B cell (primary cell): ENCODE measurements around the gene ZNF625. TPM values are rescaled to one million over a fixed set of nuclear protein-coding genes. Genes with fewer than 3 reads are reported as not detected.

Experiments used
- ATAC-seq: fragments of 200-7000 bp; cut with Tn5 transposase; one replicate; pipeline ENCODE4 v1.10.0; 2021; ENCODE audit warnings: low read depth, mild to moderate bottlenecking, moderate number of reproducible peaks, moderate library complexity
- CTCF ChIA-PET: fragments of 350-600 bp; sonication (Branson Sonifier 250); formaldehyde crosslinking; loops from one replicate; lab custom pipeline; 2021; ENCODE audit warnings: antibody characterized with exemption, inconsistent platforms; lab: Charles Lee
- POLR2A ChIA-PET: fragments of 350-600 bp; sonication (Branson Sonifier 250); formaldehyde crosslinking; loops from one replicate; lab custom pipeline; 2021; ENCODE audit warnings: antibody characterized with exemption; lab: Charles Lee
- DNase-seq: peaks from one replicate; pipeline ENCODE4 v3.0.0; 2013
- H2AFZ ChIP-seq: 2 replicates; pipeline ENCODE4 v1.6.1; 2012; ENCODE audit warnings: mild to moderate bottlenecking, low read depth, low read length; ENCODE audit not compliant: insufficient read depth, poor library complexity, severe bottlenecking
- H3K27ac ChIP-seq, 2 donors: 1 replicate in 1 of 2; 2 replicates in 1 of 2; pipeline ENCODE4 v1.5.1; 2012 to 2013; ENCODE audit warnings: low read length in 2 of 2, mild to moderate bottlenecking in 2 of 2, moderate library complexity in 1 of 2
- H3K27me3 ChIP-seq, 4 experiments: fragments of 200-600 bp in 1 of 4; sonication (generic) in 1 of 4; replicated peaks in 1 of 4; 1 replicate in 2 of 4; 2 replicates in 2 of 4; pipeline versions ENCODE4 v1.6.1 to v1.7.0; 2013 to 2016; ENCODE audit warnings: low read length in 3 of 4, mild to moderate bottlenecking in 2 of 4, mixed read lengths in 1 of 4, moderate library complexity in 1 of 4; ENCODE audit not compliant: insufficient read depth in 4 of 4, control insufficient read depth in 3 of 4; ENCODE audit errors: control extremely low read depth in 1 of 4
- H3K36me3 ChIP-seq, 2 experiments: replicated peaks in 1 of 2; 1 replicate in 1 of 2; 2 replicates in 1 of 2; pipeline versions ENCODE4 v1.6.1 to v1.7.1; 2013; ENCODE audit warnings: low read length in 1 of 2; ENCODE audit not compliant: insufficient read depth in 2 of 2, control insufficient read depth in 1 of 2; ENCODE audit errors: control extremely low read depth in 1 of 2, extremely low read depth in 1 of 2
- H3K4me1 ChIP-seq, 2 donors: fragments of 200-600 bp in 1 of 2; sonication (generic) in 1 of 2; 1 replicate in 1 of 2; 2 replicates in 1 of 2; pipeline versions ENCODE4 v1.5.1 to v1.6.1; 2013 to 2017; ENCODE audit warnings: low read length in 2 of 2; ENCODE audit not compliant: control insufficient read depth in 2 of 2, insufficient read depth in 2 of 2
- H3K4me2 ChIP-seq: replicated peaks from 2 replicates; pipeline ENCODE3; 2012; ENCODE audit warnings: mild to moderate bottlenecking, low read depth, low read length; ENCODE audit not compliant: poor library complexity, severe bottlenecking
- H3K4me3 ChIP-seq, 5 experiments: fragments of 200-600 bp in 1 of 5; sonication (generic) in 1 of 5; 1 replicate in 3 of 5; 2 replicates in 2 of 5; pipeline versions ENCODE4 v1.5.1 to v1.7.0; 2011 to 2016; ENCODE audit warnings: low read length in 4 of 5, mild to moderate bottlenecking in 4 of 5, low read depth in 2 of 5, control low read depth in 1 of 5, moderate library complexity in 1 of 5; ENCODE audit not compliant: insufficient read depth in 1 of 5; ENCODE audit errors: control extremely low read depth in 1 of 5, extremely low read depth in 1 of 5
- H3K79me2 ChIP-seq: fragments of 200-600 bp; sonication (generic); one replicate; pipeline ENCODE4 v1.6.0; 2016; ENCODE audit warnings: low read length; ENCODE audit not compliant: control insufficient read depth, insufficient read depth
- H3K9ac ChIP-seq: fragments of 200-600 bp; sonication (generic); 2 replicates; pipeline ENCODE4 v1.6.1; 2017; ENCODE audit warnings: mild to moderate bottlenecking, low read length, moderate library complexity
- H3K9me3 ChIP-seq, 3 donors: one replicate each; pipeline versions ENCODE4 v1.6.1 to v1.7.1; 2013; ENCODE audit warnings: low read length in 2 of 3; ENCODE audit not compliant: control insufficient read depth in 2 of 3, insufficient read depth in 1 of 3; ENCODE audit errors: control extremely low read depth in 1 of 3
- H4K20me1 ChIP-seq: 2 replicates; pipeline ENCODE4 v1.6.0; 2012; ENCODE audit warnings: mild to moderate bottlenecking, low read length; ENCODE audit not compliant: insufficient read depth, control insufficient read depth, poor library complexity, severe bottlenecking
- H3K27ac Mint-ChIP-seq: one replicate; pipeline ENCODE4 v1.8.0; 2021; ENCODE audit warnings: mixed read lengths
- H3K27me3 Mint-ChIP-seq: one replicate; pipeline ENCODE4 v1.8.0; 2021; ENCODE audit warnings: mixed read lengths
- H3K4me1 Mint-ChIP-seq: one replicate; pipeline ENCODE4 v1.8.0; 2021; ENCODE audit warnings: mixed read lengths
- H3K4me3 Mint-ChIP-seq: one replicate; pipeline ENCODE4 v1.8.0; 2021; ENCODE audit warnings: mixed read lengths
- H3K9me3 Mint-ChIP-seq: one replicate; pipeline ENCODE4 v1.8.0; 2022; ENCODE audit warnings: mixed read lengths; ENCODE audit not compliant: insufficient read depth
- EZH2 ChIP-seq: IDR thresholded peaks from 2 replicates; pipeline ENCODE4 v1.6.1; 2012; ENCODE audit warnings: borderline replicate concordance, low read depth, mild to moderate bottlenecking, moderate library complexity, low read length; ENCODE audit not compliant: insufficient read depth, poor library complexity, severe bottlenecking
- WGBS: methylation state at CpG from one replicate; pipeline ENCODE4 v1.1.5; 2013; ENCODE audit warnings: missing lambda C conversion rate; ENCODE audit not compliant: insufficient coverage; 5-methylcytosine and 5-hydroxymethylcytosine counted together
- intact Hi-C: fragments of 100-400 bp; cut with micrococcal nuclease; formaldehyde crosslinking; loops from one replicate; pipeline ENCODE4 v1.10.0; 2022
- polyA plus RNA-seq: library from polyadenylated mRNA; depleted of rRNA; stranded (reverse); fragments of >200 nt; gene quantifications from 2 replicates; pipeline ENCODE4 v1.2.3, GENCODE V29; 2012
- total RNA-seq, 2 donors: library from RNA; stranded (reverse); fragments of 120-200 nt in 1 of 2; gene quantifications; 1 replicate in 1 of 2; 2 replicates in 1 of 2; pipeline versions ENCODE4 v1.2.3 to v1.2.4, GENCODE V29; 2013 to 2022
- TF ChIP-seq, protein P1 (sequence below): fragments of 200-600 bp; IDR thresholded peaks from one replicate; pipeline ENCODE4 v1.8.0; 2022; ENCODE audit warnings: antibody characterized with exemption, mild to moderate bottlenecking

The ZNF625 gene
- total and polyA plus RNA-seq, 2 donors (not counting 1 experiment from before 2014, with no cell fraction given): 0.60 to 9.8 TPM

GRCh38 chr19:12117201-12117970 is 39.1 kb downstream of the ZNF625 start:
- H3K27me3 ChIP-seq: no peaks in the 10 kb centered on the region
- H2AFZ ChIP-seq: no peak overlapping the region
- DNase-seq (no peak), ATAC-seq (no peak)
- H3K79me2 ChIP-seq: no peaks in the 10 kb centered on the region
- H3K4me1 ChIP-seq: no peaks in the 10 kb centered on the region
- no peak overlapping the region for H3K27ac Mint-ChIP-seq
- intact Hi-C loops: no loop called here
- H3K9ac ChIP-seq: no peak overlapping the region
- POLR2A ChIA-PET: no interaction called here
- no peak for TF ChIP-seq EZH2
- TF ChIP-seq, protein P1, sequence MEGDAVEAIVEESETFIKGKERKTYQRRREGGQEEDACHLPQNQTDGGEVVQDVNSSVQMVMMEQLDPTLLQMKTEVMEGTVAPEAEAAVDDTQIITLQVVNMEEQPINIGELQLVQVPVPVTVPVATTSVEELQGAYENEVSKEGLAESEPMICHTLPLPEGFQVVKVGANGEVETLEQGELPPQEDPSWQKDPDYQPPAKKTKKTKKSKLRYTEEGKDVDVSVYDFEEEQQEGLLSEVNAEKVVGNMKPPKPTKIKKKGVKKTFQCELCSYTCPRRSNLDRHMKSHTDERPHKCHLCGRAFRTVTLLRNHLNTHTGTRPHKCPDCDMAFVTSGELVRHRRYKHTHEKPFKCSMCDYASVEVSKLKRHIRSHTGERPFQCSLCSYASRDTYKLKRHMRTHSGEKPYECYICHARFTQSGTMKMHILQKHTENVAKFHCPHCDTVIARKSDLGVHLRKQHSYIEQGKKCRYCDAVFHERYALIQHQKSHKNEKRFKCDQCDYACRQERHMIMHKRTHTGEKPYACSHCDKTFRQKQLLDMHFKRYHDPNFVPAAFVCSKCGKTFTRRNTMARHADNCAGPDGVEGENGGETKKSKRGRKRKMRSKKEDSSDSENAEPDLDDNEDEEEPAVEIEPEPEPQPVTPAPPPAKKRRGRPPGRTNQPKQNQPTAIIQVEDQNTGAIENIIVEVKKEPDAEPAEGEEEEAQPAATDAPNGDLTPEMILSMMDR: no peak
- no peaks in the 10 kb centered on the region for H4K20me1 ChIP-seq
- H3K36me3 ChIP-seq: no peaks in the 10 kb centered on the region
- H3K27ac ChIP-seq: no peak overlapping the region
- no peaks in the 10 kb centered on the region for H3K4me1 Mint-ChIP-seq
- CTCF ChIA-PET: interaction anchor here (0.6 kb wide), 1 partner anchor 86 kb away, joined by 4 read pairs; no protein-coding TSS in a partner anchor
- H3K27me3 Mint-ChIP-seq: no peaks in the 10 kb centered on the region
- no peak overlapping the region for H3K4me3 Mint-ChIP-seq
- H3K4me2 ChIP-seq: no peak overlapping the region
- no peak overlapping the region for H3K4me3 ChIP-seq
- 96% methylated on average over 29 of the region's 33 CpGs for WGBS
- peaks cover 3% of the 10 kb centered on the region for H3K9me3 Mint-ChIP-seq
- H3K9me3 ChIP-seq: peaks cover 0 to 4% (median 0%) of the 10 kb centered on the region in 3 donors

GRCh38 chr19:12113121-12113520 is 43.4 kb downstream of the ZNF625 start:
- H3K4me1 Mint-ChIP-seq: no peaks in the 10 kb centered on the region
- no peak overlapping the region for H3K4me3 ChIP-seq
- no peaks in the 10 kb centered on the region for H3K27me3 ChIP-seq
- no peaks in the 10 kb centered on the region for H3K79me2 ChIP-seq
- no peak overlapping the region for H3K9ac ChIP-seq
- no peak for DNase-seq
- H3K36me3 ChIP-seq: no peaks in the 10 kb centered on the region
- TF ChIP-seq, protein P1: no peak
- no peak for TF ChIP-seq EZH2
- ChIA-PET CTCF (no interaction called here), POLR2A (no interaction called here)
- H3K27ac Mint-ChIP-seq: no peak overlapping the region
- H3K27ac ChIP-seq: no peak overlapping the region
- no peak overlapping the region for H2AFZ ChIP-seq
- peaks cover 3% of the 10 kb centered on the region for H3K9me3 Mint-ChIP-seq
- no CpG with 5 or more reads among the region's 5 CpGs for WGBS
- H3K9me3 ChIP-seq: peaks cover 0 to 4% (median 0%) of the 10 kb centered on the region in 3 donors
- no peaks in the 10 kb centered on the region for H3K4me1 ChIP-seq
- H4K20me1 ChIP-seq: no peaks in the 10 kb centered on the region
- ATAC-seq: no peak
- H3K4me2 ChIP-seq: no peak overlapping the region
- H3K27me3 Mint-ChIP-seq: no peaks in the 10 kb centered on the region
- no peak overlapping the region for H3K4me3 Mint-ChIP-seq
- intact Hi-C loops: no loop called here
